Kidney tubule cell (primary cell): ENCODE measurements around the gene GRAP2.
A peak's percentile ranks its signal among the peaks of the same experiment; 100 is the strongest.
"Not testable (repeated sequence)": the region's sequence is repeated elsewhere in the genome, so short reads cannot be mapped to it uniquely, and the experiment has no call there.

Experiments used
- DNase-seq: peaks from one replicate; pipeline ENCODE4 v3.0.0-alpha.2; 2018; ENCODE audit warnings: low spot score

The GRAP2 gene

DNA sequence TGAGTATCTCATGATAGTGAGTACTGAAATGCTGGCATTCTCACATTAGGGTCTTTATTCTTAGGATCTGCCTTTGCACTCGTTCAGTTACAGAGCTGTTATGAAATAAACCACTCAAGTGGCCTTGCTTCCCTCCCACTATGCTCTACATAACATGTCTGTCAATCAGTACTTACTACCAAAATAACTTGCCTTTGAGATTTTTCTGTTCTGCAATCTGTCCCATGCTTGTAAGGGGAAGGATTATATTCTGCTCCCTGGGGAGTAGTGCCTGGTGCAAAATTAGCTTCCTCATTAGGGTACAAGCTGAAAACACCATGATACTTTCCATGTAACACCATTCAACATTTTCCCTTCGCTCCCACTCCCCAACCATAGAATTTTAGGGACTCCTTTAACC, 1.9 kb upstream of the GRAP2 start:
- DNase-seq: no peak

DNA sequence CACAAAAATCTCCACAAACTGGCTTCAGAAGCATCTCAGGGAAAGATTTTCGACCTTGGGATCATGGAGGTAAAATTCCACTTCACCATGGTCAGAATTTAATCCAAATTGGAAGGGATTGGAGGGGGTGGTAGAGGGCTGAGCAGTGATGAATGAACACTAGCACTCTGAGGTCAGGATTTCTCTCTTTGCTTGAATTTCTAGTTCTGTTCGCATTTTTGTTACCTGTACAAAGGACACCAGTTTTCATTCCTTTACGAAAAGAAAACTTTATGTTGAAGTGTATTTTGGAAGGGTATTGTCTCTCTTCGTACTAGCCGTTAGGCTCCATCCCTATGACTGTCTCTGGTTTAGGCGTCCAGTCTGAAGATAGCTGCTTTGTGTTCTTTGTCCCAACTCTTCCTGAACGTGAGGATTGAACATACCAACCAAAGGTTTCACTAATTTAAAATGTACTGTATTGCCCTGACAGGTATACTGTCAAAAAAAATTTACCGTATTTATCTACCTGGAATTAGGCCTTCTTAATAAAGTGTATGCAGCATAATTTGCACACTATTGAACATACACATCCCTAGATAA, 772 bp downstream of the GRAP2 start:
- DNase-seq: no peak

- not testable (repeated sequence) for DNase-seq
Observed at GRCh38 chr22:39904024-39904423, 3.1 kb downstream of the GRAP2 start.

GRCh38 chr22:39904862-39905261, 4.0 kb downstream of the GRAP2 start:
- no peak for DNase-seq

- no peak for DNase-seq
Observed at GRCh38 chr22:39905687-39906086, 4.8 kb downstream of the GRAP2 start.

DNA sequence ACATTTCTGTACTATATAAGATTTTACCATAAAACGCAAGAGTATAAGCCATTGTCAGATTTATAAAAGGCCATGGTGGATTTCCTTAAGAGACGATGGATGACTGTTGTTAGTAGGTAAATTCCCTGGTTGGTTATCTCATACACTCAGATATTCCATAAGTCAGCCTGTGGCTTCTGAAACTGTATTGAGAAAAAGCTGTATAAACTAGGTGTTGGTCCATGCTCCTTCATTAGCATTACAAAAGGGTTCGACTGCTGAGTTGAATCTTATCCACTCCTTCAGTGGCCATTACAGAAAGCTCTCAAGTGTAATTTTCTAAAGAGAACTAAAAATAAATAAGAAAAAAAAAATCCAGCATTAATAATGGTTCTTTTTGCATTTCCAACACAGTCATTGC, 5.3 kb downstream of the GRAP2 start:
- no peak for DNase-seq

DNA sequence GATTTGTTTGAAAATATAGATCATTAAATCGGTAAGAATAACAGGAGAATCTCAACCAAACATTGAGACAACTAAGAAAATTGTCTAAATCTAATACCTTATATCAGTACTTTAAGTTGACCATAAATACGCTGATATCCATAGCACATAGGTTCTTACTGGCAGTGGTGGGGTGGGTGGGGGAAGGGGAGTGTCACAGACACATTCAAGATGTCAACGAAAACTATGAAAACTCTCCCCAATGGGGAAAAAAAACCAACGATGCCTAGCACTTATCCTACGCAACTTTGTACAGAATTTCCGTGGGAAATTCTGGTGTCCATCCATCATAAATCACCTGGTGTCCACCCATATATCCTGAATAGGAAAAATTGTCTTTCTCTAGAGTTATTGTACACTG, 6.2 kb downstream of the GRAP2 start:
- DNase-seq: no peak

- DNase-seq: no peak
Observed at GRCh38 chr22:39907605-39908097, 6.8 kb downstream of the GRAP2 start.

DNA sequence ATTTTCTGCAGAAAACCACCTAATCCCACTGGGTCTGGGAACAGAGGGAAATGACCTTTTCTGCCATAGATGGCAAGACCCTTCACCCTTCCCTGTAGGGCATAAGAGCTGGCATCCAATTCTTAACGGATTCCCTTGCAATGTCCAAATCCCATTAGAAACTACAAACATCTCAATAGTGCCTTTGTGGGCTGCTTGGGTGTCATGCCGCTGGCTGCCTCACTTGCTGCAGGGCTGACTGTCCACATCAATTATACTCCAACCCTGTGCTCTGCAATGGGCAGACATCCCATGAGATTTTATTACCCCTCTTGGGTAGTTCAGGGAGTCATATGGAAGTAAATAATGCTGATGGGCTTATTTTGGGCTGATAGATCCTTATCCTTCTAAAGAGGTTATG, 7.3 kb downstream of the GRAP2 start:
- DNase-seq: no peak

- DNase-seq: peak; percentile 55
Observed at GRCh38 chr22:39908737-39909136, 7.9 kb downstream of the GRAP2 start.

GRCh38 chr22:39910876-39911613, 10.2 kb downstream of the GRAP2 start:
- DNase-seq: no peak

- no peak for DNase-seq
Observed at GRCh38 chr22:39913321-39913720, 12.4 kb downstream of the GRAP2 start.

DNA sequence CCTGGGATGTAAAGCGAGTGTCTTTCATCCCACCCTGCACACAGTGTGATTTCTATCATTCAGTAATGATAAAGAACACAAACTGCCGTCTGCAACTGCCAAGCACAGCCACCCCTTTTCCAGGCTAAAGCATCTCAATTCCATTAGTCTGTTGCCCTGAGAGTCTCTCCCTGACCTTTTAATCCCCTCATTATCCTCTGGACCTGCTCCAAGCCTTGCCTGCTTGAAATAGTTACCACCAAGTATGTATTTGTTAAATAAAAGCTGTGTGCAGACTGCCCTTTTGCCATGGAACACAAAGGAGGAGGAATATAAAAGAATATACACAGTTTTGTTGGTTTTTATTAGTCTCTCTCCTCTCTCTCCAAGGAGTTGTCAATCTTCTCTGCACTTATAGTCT, 13.0 kb downstream of the GRAP2 start:
- DNase-seq: no peak

GRCh38 chr22:39914584-39914983, 13.7 kb downstream of the GRAP2 start:
- DNase-seq: no peak

DNA sequence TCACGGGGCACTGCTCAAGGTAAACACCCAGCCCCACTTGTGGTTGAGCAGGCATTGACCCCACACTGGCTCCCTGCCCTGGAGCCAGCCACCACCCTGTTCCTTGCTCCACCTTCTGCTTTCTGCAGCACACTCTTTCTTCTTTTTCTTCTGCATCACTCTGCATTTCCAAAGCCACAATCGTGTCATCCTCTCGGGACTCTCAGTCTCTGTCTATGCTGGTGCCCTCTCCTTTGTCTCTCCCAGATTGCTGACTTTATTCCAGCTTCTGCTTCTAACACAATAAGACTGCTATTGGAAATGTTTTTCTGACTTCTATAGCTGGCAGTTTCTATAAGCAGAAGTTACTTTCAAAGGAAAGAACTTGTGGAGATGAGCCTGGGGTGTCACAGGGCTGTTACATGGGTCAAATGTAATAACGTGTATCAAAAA, 14.4 kb downstream of the GRAP2 start:
- DNase-seq: no peak

DNA sequence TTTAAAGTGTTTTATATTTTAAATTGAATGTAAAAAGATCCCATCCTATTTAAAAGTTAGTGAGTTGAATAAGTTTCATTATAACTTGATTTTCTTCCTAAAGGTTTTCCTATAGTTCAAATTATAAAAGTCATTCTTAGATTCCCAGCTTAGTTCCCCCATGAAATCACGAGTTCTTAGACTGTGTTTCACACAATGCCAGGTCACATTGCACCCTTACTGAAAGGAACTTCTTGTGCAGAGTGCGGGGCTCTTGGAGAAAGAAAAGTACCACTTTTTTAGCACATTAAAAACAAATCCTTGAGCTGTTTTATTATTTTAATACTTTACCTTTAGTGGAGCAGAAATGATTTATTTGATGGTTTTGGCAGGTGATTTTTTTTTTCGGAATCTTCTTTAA, 15.6 kb downstream of the GRAP2 start:
- DNase-seq: no peak

- DNase-seq: no peak
Observed at GRCh38 chr22:39917197-39917643, 16.3 kb downstream of the GRAP2 start.

GRCh38 chr22:39917776-39918495, 17.1 kb downstream of the GRAP2 start:
- no peak for DNase-seq

GRCh38 chr22:39920134-39920743, 19.4 kb downstream of the GRAP2 start:
- no peak for DNase-seq

DNA sequence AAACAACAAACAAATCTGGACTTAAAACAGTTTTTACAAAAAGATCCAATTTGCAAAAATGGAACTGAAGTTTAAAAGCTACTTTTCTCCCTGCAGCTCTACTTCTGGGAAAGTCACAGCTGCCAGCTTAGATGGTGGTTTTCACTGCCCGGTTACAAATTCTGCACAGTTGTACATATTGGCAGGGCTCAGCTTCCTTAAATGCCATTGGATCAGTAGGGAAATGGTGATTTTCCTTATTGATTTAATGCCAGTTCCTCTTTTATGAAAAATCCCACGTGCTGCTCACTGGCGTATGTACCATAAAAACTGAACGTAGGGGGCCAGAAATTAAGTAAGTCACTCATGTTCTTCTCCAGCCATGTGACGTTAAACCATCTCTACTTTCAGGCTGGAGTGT, 22.8 kb downstream of the GRAP2 start:
- no peak for DNase-seq

DNA sequence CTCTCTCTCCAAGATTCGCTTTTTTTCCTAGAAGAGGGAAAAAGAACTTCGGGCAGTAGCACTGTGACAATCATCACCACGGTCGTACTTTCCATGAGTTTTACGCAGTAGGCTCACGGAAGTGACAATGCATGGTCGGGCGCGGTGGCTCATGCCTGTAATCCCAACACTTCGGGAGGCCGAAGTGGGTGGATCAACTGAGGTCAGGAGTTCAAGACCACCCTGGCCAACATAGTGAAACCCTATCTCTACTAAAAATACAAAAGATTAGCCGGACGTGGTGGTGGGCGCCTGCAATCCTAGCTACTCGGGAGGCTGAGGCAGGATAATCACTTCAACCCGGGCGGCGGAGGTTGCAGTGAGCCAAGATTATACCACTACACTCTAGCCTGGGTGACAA, 23.4 kb downstream of the GRAP2 start:
- DNase-seq: no peak

DNA sequence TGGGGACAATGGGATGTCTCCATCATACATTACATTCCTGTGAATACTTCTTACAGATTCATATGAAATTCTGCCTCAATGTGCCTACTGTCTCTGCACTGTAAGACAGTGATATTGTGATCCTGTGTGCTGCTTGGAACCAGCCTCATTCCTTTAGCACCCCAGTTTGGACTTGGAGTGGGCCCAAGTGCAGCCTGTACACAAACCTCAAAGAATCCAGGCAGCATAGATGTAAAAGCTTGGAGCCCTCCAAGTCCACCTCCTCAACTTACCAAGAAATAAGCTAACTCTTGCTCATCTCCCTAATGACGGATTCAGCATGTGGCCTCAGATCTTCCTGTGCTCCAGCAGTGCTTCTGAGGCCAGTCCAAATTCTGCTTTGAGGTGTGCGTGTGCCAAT, 24.4 kb downstream of the GRAP2 start:
- DNase-seq: no peak
